CD4-positive, alpha-beta T cell treated with Interferon alpha-2 for 1 hour (primary cell): ENCODE results near the gene SLC25A34.

Source experiments
- DNase-seq, 2 donors: peaks; one replicate each; pipeline ENCODE4 v3.0.0-alpha.2; 2020 to 2022

Gene SLC25A34

GRCh38 chr1:15756143-15757015 is 20.3 kb downstream of the SLC25A34 start:
- no peak for DNase-seq

- no peak for DNase-seq
Observed at GRCh38 chr1:15757016-15757543, 21.0 kb downstream of the SLC25A34 start.

GRCh38 chr1:15757575-15758342 is 21.7 kb downstream of the SLC25A34 start:
- DNase-seq = no peak

- DNase-seq = no peak
Observed at GRCh38 chr1:15758343-15758931, 22.4 kb downstream of the SLC25A34 start, which contains the start of gene FBLIM1. TSS of gene FBLIM1 (plus strand) at chr1:15758795. CDS start at chr1:15764984, 6,189 bp downstream.

- no peak for DNase-seq
Observed at GRCh38 chr1:15758953-15759661, 23.0 kb downstream of the SLC25A34 start.

GRCh38 chr1:15760520-15761211 is 24.6 kb downstream of the SLC25A34 start:
- no peak for DNase-seq

- DNase-seq = no peak
Observed at GRCh38 chr1:15761366-15762128, 25.5 kb downstream of the SLC25A34 start.

- DNase-seq = no peak
Observed at GRCh38 chr1:15762546-15762945, 26.5 kb downstream of the SLC25A34 start.

- DNase-seq = no peak
Observed at GRCh38 chr1:15764269-15764764, 28.3 kb downstream of the SLC25A34 start.

GRCh38 chr1:15764890-15765289 is 28.8 kb downstream of the SLC25A34 start:
- no peak for DNase-seq

GRCh38 chr1:15765495-15766194 is 29.6 kb downstream of the SLC25A34 start:
- DNase-seq = no peak

- DNase-seq = no peak
Observed at GRCh38 chr1:15767941-15768340, 31.9 kb downstream of the SLC25A34 start.

- DNase-seq = no peak
Observed at GRCh38 chr1:15768388-15768787, 32.3 kb downstream of the SLC25A34 start.

- no peak for DNase-seq
Observed at GRCh38 chr1:15770313-15770962, 34.4 kb downstream of the SLC25A34 start.

- DNase-seq = no peak
Observed at GRCh38 chr1:15771836-15772515, 35.9 kb downstream of the SLC25A34 start.

- no peak for DNase-seq
Observed at GRCh38 chr1:15775706-15776105, 39.6 kb downstream of the SLC25A34 start.

- DNase-seq = no peak
Observed at GRCh38 chr1:15777909-15778707, 42.0 kb downstream of the SLC25A34 start.

- DNase-seq = no peak
Observed at GRCh38 chr1:15785683-15786082, 49.6 kb downstream of the SLC25A34 start.
